Neural progenitor cell (in vitro differentiated cells): ENCODE data around the gene SLC39A3. TPM values are rescaled to one million over a fixed set of nuclear protein-coding genes. Genes with fewer than 3 reads are reported as not detected.

Experiments
- DNase-seq: peaks from one replicate; pipeline ENCODE4 v3.0.0-alpha.2; 2016; ENCODE audit warnings: low spot score
- H2AFZ ChIP-seq: fragments of 200-600 bp; sonication (generic); replicated peaks from 2 replicates; pipeline ENCODE4 v1.6.1; 2016; ENCODE audit warnings: antibody characterized with exemption
- H3F3A ChIP-seq: fragments of 200-600 bp; sonication (generic); 2 replicates; pipeline ENCODE4 v1.6.1; 2016; ENCODE audit warnings: antibody characterized with exemption, low read depth
- H3K27ac ChIP-seq: fragments of 200-600 bp; sonication (generic); 2 replicates; pipeline ENCODE4 v1.5.1; 2016; ENCODE audit warnings: mild to moderate bottlenecking
- H3K27me3 ChIP-seq: fragments of 200-600 bp; sonication (generic); 2 replicates; pipeline ENCODE4 v1.6.1; 2016; ENCODE audit warnings: mild to moderate bottlenecking, moderate library complexity
- H3K36me3 ChIP-seq: fragments of 200-600 bp; sonication (generic); 2 replicates; pipeline ENCODE4 v1.5.1; 2016
- H3K4me1 ChIP-seq: fragments of 200-600 bp; sonication (generic); 2 replicates; pipeline ENCODE4 v1.6.1; 2016; ENCODE audit warnings: mixed run types
- H3K4me2 ChIP-seq: fragments of 200-600 bp; sonication (generic); 2 replicates; pipeline ENCODE4 v1.6.1; 2016
- H3K4me3 ChIP-seq: fragments of 200-600 bp; sonication (generic); 2 replicates; pipeline ENCODE4 v1.5.1; 2016
- H3K79me2 ChIP-seq: fragments of 200-600 bp; sonication (generic); 2 replicates; pipeline ENCODE4 v1.6.1; 2016; ENCODE audit warnings: low read depth
- H3K9ac ChIP-seq: fragments of 200-600 bp; sonication (generic); 2 replicates; pipeline ENCODE4 v1.6.1; 2016
- H3K9me3 ChIP-seq: fragments of 200-600 bp; sonication (generic); 2 replicates; pipeline ENCODE4 v1.5.1; 2016; ENCODE audit warnings: low read depth
- H4K20me1 ChIP-seq: fragments of 200-600 bp; sonication (generic); 2 replicates; pipeline ENCODE4 v1.6.1; 2016; ENCODE audit warnings: low read depth
- H3K27ac Mint-ChIP-seq: 3 replicates; pipeline ENCODE4 v1.8.0; 2021; ENCODE audit warnings: mixed read lengths
- H3K27me3 Mint-ChIP-seq: 2 replicates; pipeline ENCODE4 v1.8.0; 2022; ENCODE audit warnings: low read depth, mild to moderate bottlenecking, inconsistent platforms, moderate library complexity, mixed read lengths; ENCODE audit not compliant: insufficient read depth
- H3K36me3 Mint-ChIP-seq: 3 replicates; pipeline ENCODE4 v1.8.0; 2021; ENCODE audit warnings: mixed read lengths
- H3K4me1 Mint-ChIP-seq: 3 replicates; pipeline ENCODE4 v1.8.0; 2021; ENCODE audit warnings: mixed read lengths
- H3K4me3 Mint-ChIP-seq: 3 replicates; pipeline ENCODE4 v1.8.0; 2021; ENCODE audit warnings: mild to moderate bottlenecking, moderate library complexity, mixed read lengths
- H3K9me3 Mint-ChIP-seq: 3 replicates; pipeline ENCODE4 v1.8.0; 2020; ENCODE audit warnings: mixed read lengths
- EZH2 ChIP-seq: fragments of 200-600 bp; sonication (generic); IDR thresholded peaks from 2 replicates; pipeline ENCODE4 v1.6.1; 2017; ENCODE audit warnings: antibody characterized with exemption, mild to moderate bottlenecking, moderate library complexity
- EZH2phosphoT487 ChIP-seq: fragments of 200-600 bp; sonication (generic); IDR thresholded peaks from 2 replicates; pipeline ENCODE4 v1.6.1; 2017; ENCODE audit warnings: antibody characterized with exemption
- total RNA-seq: library from RNA; depleted of rRNA; stranded (reverse); fragments of >200 nt; gene quantifications from 2 replicates; pipeline ENCODE4 v1.2.3, GENCODE V29; 2015; ENCODE audit warnings: low replicate concordance
- TF ChIP-seq, protein P1 (sequence below): fragments of 200-600 bp; sonication (generic); IDR thresholded peaks from 2 replicates; pipeline ENCODE4 v1.5.1; 2017; ENCODE audit warnings: antibody characterized with exemption, mild to moderate bottlenecking

SLC39A3 gene
- total RNA-seq, 1 donor from 2014 or later, result 6.1 TPM

GRCh38 chr19:2686360-2686759, 53.5 kb downstream of the SLC39A3 start:
- DNase-seq, result no peak
- Histone ChIP-seq H3K4me3 (no peak overlapping the region), H3K27me3 (no peaks in the 10 kb centered on the region), H2AFZ (no peak overlapping the region), H3K4me2 (no peak overlapping the region), H3K9me3 (no peaks in the 10 kb centered on the region), H3K36me3 (no peaks in the 10 kb centered on the region), H4K20me1 (no peaks in the 10 kb centered on the region), H3K9ac (no peak overlapping the region), H3K79me2 (no peaks in the 10 kb centered on the region), H3F3A (no peaks in the 10 kb centered on the region), H3K4me1 (no peaks in the 10 kb centered on the region), H3K27ac (no peak overlapping the region)
- peaks cover 3% of the 10 kb centered on the region for H3K36me3 Mint-ChIP-seq
- peaks cover 9% of the 10 kb centered on the region for H3K27me3 Mint-ChIP-seq
- TF ChIP-seq EZH2 (no peak), EZH2phosphoT487 (no peak)
- TF ChIP-seq, protein P1, sequence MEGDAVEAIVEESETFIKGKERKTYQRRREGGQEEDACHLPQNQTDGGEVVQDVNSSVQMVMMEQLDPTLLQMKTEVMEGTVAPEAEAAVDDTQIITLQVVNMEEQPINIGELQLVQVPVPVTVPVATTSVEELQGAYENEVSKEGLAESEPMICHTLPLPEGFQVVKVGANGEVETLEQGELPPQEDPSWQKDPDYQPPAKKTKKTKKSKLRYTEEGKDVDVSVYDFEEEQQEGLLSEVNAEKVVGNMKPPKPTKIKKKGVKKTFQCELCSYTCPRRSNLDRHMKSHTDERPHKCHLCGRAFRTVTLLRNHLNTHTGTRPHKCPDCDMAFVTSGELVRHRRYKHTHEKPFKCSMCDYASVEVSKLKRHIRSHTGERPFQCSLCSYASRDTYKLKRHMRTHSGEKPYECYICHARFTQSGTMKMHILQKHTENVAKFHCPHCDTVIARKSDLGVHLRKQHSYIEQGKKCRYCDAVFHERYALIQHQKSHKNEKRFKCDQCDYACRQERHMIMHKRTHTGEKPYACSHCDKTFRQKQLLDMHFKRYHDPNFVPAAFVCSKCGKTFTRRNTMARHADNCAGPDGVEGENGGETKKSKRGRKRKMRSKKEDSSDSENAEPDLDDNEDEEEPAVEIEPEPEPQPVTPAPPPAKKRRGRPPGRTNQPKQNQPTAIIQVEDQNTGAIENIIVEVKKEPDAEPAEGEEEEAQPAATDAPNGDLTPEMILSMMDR, result no peak
- H3K27ac Mint-ChIP-seq, result peak overlapping the region; percentile 86
- H3K4me1 Mint-ChIP-seq, result peaks cover 3% of the 10 kb centered on the region
- H3K4me3 Mint-ChIP-seq, result no peak overlapping the region
- H3K9me3 Mint-ChIP-seq, result peaks cover 4% of the 10 kb centered on the region

GRCh38 chr19:2685204-2685704, 54.6 kb downstream of the SLC39A3 start:
- Mint-ChIP-seq H3K27ac (no peak overlapping the region), H3K4me1 (peaks cover 3% of the 10 kb centered on the region), H3K27me3 (peaks cover 9% of the 10 kb centered on the region), H3K4me3 (peak overlapping the region; percentile 43), H3K9me3 (peaks cover 4% of the 10 kb centered on the region), H3K36me3 (peaks cover 3% of the 10 kb centered on the region)
- Histone ChIP-seq H3K27ac (no peak overlapping the region), H3K9me3 (no peaks in the 10 kb centered on the region), H3K9ac (no peak overlapping the region), H3K79me2 (no peaks in the 10 kb centered on the region), H4K20me1 (no peaks in the 10 kb centered on the region), H3K27me3 (no peaks in the 10 kb centered on the region), H3K4me2 (no peak overlapping the region), H3F3A (no peaks in the 10 kb centered on the region), H3K4me1 (no peaks in the 10 kb centered on the region), H3K36me3 (no peaks in the 10 kb centered on the region), H2AFZ (no peak overlapping the region), H3K4me3 (no peak overlapping the region)
- TF ChIP-seq EZH2phosphoT487 (no peak), EZH2 (no peak)
- TF ChIP-seq, protein P1, result no peak
- no peak for DNase-seq

- no peak overlapping the region for H3K27ac Mint-ChIP-seq
- peaks cover 3% of the 10 kb centered on the region for H3K4me1 Mint-ChIP-seq
- no peak overlapping the region for H2AFZ ChIP-seq
- peaks cover 5% of the 10 kb centered on the region for H3K36me3 Mint-ChIP-seq
- no peaks in the 10 kb centered on the region for H3K9me3 ChIP-seq
- no peak overlapping the region for H3K4me3 ChIP-seq
- no peak for DNase-seq
- peaks cover 9% of the 10 kb centered on the region for H3K27me3 Mint-ChIP-seq
- no peak overlapping the region for H3K4me2 ChIP-seq
- no peak overlapping the region for H3K9ac ChIP-seq
- H3F3A ChIP-seq, result no peaks in the 10 kb centered on the region
- no peaks in the 10 kb centered on the region for H3K36me3 ChIP-seq
- no peaks in the 10 kb centered on the region for H3K79me2 ChIP-seq
- TF ChIP-seq EZH2 (no peak), EZH2phosphoT487 (no peak)
- TF ChIP-seq, protein P1, result no peak
- H3K27me3 ChIP-seq, result no peaks in the 10 kb centered on the region
- peaks cover 5% of the 10 kb centered on the region for H3K9me3 Mint-ChIP-seq
- H3K27ac ChIP-seq, result no peak overlapping the region
- H3K4me3 Mint-ChIP-seq, result no peak overlapping the region
- H4K20me1 ChIP-seq, result no peaks in the 10 kb centered on the region
- H3K4me1 ChIP-seq, result no peaks in the 10 kb centered on the region
Observed at GRCh38 chr19:2683430-2684003, 56.3 kb downstream of the SLC39A3 start.

Other genes starting within 250 kb of the SLC39A3 start
- gene GNG7, start 37.3 kb downstream of the SLC39A3 start, total RNA-seq, result 7.0 and 9.6 TPM in 2 replicates
- gene DIRAS1, start 18.6 kb downstream of the SLC39A3 start, total RNA-seq, result 2.7 and 4.2 TPM in 2 replicates
- gene SGTA, start 43.3 kb upstream of the SLC39A3 start, total RNA-seq, result 30.9 and 75.4 TPM in 2 replicates
- gene THOP1, start 45.5 kb upstream of the SLC39A3 start, total RNA-seq, result 105 and 222 TPM in 2 replicates
- gene ZNF554, start 79.9 kb upstream of the SLC39A3 start, total RNA-seq, result 10.1 and 11.0 TPM in 2 replicates
- gene ZNF555, start 101.5 kb upstream of the SLC39A3 start, total RNA-seq, result 14.6 and 18.8 TPM in 2 replicates
- 0.25 TPM in 1 of 2 replicates, not detected in the other for gene ZNF556, start 127.3 kb upstream of the SLC39A3 start, total RNA-seq
- gene ZNF57, start 160.9 kb upstream of the SLC39A3 start, total RNA-seq, result 5.6 and 6.3 TPM in 2 replicates
- gene ZNF77, start 205.0 kb upstream of the SLC39A3 start, total RNA-seq, result 6.2 and 6.5 TPM in 2 replicates
- 0.22 and 1.8 TPM in 2 replicates for gene TLE6, start 237.5 kb upstream of the SLC39A3 start, total RNA-seq